ENCODE data around the gene ARL5A. TPM values are rescaled to one million over a fixed set of nuclear protein-coding genes. Genes with fewer than 3 reads are reported as not detected.

The ARL5A gene
- total and polyA plus RNA-seq, 11 donors: 12.9 to 59.1 (median 54.4) TPM

DNA sequence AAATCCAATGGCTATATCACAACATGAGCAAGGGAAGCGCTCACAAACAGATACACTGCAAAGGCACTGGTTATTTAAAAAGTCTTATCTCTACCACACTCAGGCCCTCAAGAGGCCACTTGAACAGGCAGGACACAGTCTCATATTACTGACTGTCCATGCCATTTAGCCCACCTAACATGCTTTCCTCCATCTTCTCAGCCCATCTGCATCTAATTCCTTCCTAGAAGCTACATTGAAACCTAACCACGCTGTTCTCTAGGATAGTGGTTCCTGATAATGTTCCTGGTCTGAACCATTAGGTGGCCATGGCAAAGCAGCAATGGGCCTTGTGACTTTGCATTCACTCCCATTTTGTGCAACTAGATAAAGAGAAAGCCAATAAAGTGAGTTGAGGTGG is 71.4 kb downstream of the ARL5A start:
- no peaks in the 10 kb centered on the region for H3K36me3 ChIP-seq
- intact Hi-C loops (cut with DNase I): no loop called here
- ATAC-seq: peak; percentile 68 to 88 (median 78)
- peak in 1 of 5 donors; percentile 31 for DNase-seq
- no peaks in the 10 kb centered on the region for H3K27me3 ChIP-seq
- no peak overlapping the region for H3K4me3 ChIP-seq
- 47 to 81% (median 68%) methylated on average over 2 of the region's 2 CpGs for WGBS, 4 donors
- no peak overlapping the region for H3K27ac ChIP-seq
- H3K4me1 ChIP-seq: peaks cover 0 to 23% (median 3%) of the 10 kb centered on the region in 12 donors
- TF ChIP-seq, protein P1, sequence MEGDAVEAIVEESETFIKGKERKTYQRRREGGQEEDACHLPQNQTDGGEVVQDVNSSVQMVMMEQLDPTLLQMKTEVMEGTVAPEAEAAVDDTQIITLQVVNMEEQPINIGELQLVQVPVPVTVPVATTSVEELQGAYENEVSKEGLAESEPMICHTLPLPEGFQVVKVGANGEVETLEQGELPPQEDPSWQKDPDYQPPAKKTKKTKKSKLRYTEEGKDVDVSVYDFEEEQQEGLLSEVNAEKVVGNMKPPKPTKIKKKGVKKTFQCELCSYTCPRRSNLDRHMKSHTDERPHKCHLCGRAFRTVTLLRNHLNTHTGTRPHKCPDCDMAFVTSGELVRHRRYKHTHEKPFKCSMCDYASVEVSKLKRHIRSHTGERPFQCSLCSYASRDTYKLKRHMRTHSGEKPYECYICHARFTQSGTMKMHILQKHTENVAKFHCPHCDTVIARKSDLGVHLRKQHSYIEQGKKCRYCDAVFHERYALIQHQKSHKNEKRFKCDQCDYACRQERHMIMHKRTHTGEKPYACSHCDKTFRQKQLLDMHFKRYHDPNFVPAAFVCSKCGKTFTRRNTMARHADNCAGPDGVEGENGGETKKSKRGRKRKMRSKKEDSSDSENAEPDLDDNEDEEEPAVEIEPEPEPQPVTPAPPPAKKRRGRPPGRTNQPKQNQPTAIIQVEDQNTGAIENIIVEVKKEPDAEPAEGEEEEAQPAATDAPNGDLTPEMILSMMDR (IDR thresholded peaks at IDR 0.05): no peak
- TF ChIP-seq POLR2A (IDR thresholded peaks at IDR 0.05): no peak
- no peaks in the 10 kb centered on the region for H3K9me3 ChIP-seq

- ATAC-seq: peak in 2 of 4 donors; percentile 49 to 59
- no peak for DNase-seq
- no peaks in the 10 kb centered on the region for H3K36me3 ChIP-seq
- intact Hi-C loops (cut with DNase I): no loop called here
- no peaks in the 10 kb centered on the region for H3K27me3 ChIP-seq
- no peak for TF ChIP-seq POLR2A (IDR thresholded peaks at IDR 0.05)
- TF ChIP-seq, protein P1 (IDR thresholded peaks at IDR 0.05): no peak
- no peak overlapping the region for H3K4me3 ChIP-seq
- H3K9me3 ChIP-seq: no peaks in the 10 kb centered on the region
- 80 to 94% (median 91%) methylated on average over 1 of the region's 1 CpG for WGBS, 4 donors
- no peak overlapping the region for H3K27ac ChIP-seq
- peaks cover 0 to 23% (median 3%) of the 10 kb centered on the region in 12 donors for H3K4me1 ChIP-seq
These were observed 73.8 kb downstream of the ARL5A start for GRCh38 chr2:151754253-151754897.

- no peak for ATAC-seq
- no peak overlapping the region for H3K27ac ChIP-seq
These were observed 74.7 kb downstream of the ARL5A start for GRCh38 chr2:151753540-151753939.

More at GRCh38 chr2:151753540-151753939, 74.7 kb downstream of the ARL5A start:
- peaks cover 0 to 23% (median 3%) of the 10 kb centered on the region in 12 donors for H3K4me1 ChIP-seq
- no peaks in the 10 kb centered on the region for H3K36me3 ChIP-seq
- no peak for DNase-seq
- no peaks in the 10 kb centered on the region for H3K9me3 ChIP-seq
- intact Hi-C loops (cut with DNase I): no loop called here
- H3K4me3 ChIP-seq: no peak overlapping the region
- H3K27me3 ChIP-seq: no peaks in the 10 kb centered on the region
- TF ChIP-seq, protein P1 (IDR thresholded peaks at IDR 0.05): no peak

Other genes starting within 250 kb of the ARL5A start
- gene NEB, start 93.9 kb downstream of the ARL5A start, total RNA-seq: 10 to 100 TPM in 2 of 9 donors, 1 to 10 TPM in 6, under 1 TPM in 1; 0.72 to 23.9 (median 3.0) TPM
- gene NEB, start 93.9 kb downstream of the ARL5A start, polyA plus RNA-seq: 1 to 10 TPM in 1 of 2 donors, under 1 TPM in 1; 0.43 to 4.4 TPM

Measured in heart left ventricle (tissue), 16 donors.